GM12874 (cell line): Measurements from ENCODE around the gene RRM1.

ENCODE experiments used
- TF ChIP-seq, protein P1 (sequence below): IDR thresholded peaks from 2 replicates; pipeline ENCODE4 v1.5.1; 2011; ENCODE audit warnings: low read depth, mild to moderate bottlenecking, control low read depth, low read length, moderate library complexity; ENCODE audit not compliant: insufficient read depth

Gene RRM1

DNA sequence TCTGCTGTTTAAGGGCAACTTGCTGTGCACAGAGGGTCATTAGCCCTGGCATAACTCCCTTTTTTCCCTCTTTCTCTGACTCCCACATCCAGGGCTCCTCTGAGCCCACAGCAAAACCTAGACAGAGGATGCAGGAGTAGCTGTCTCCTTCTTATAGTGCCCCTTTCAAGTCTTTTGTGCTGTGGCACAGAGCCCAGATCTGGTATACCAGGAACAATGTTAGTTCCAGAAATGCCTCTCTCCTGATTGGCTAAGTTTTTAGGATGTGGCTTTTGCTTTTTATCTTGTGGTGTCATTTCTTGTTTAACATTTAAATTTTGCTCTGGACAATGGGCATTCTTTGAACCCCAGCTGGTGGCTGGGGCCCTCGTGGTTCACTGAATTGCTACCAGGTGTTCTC, 25.6 kb upstream of the RRM1 start:
- TF ChIP-seq, protein P1, sequence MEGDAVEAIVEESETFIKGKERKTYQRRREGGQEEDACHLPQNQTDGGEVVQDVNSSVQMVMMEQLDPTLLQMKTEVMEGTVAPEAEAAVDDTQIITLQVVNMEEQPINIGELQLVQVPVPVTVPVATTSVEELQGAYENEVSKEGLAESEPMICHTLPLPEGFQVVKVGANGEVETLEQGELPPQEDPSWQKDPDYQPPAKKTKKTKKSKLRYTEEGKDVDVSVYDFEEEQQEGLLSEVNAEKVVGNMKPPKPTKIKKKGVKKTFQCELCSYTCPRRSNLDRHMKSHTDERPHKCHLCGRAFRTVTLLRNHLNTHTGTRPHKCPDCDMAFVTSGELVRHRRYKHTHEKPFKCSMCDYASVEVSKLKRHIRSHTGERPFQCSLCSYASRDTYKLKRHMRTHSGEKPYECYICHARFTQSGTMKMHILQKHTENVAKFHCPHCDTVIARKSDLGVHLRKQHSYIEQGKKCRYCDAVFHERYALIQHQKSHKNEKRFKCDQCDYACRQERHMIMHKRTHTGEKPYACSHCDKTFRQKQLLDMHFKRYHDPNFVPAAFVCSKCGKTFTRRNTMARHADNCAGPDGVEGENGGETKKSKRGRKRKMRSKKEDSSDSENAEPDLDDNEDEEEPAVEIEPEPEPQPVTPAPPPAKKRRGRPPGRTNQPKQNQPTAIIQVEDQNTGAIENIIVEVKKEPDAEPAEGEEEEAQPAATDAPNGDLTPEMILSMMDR, result no peak

DNA sequence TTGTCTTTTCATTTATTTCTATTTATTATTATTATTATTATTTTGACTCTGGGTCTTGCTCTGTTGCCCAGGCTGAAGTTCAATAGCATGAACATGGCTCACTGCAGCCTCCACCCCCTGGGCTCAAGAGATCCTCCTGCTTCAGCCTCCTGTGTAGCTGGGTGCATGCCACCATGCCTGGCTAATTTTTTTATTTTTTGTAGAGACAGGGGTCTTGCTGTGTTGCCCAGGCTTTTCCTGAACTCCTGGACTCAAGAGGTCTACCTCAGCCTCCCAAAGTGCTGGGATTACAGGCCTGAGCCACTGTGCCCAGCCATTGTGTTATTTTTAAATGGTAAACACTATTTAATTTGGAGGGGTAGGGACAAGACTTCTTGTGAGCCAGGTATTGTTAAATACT, 23.3 kb upstream of the RRM1 start:
- TF ChIP-seq, protein P1, result no peak

DNA sequence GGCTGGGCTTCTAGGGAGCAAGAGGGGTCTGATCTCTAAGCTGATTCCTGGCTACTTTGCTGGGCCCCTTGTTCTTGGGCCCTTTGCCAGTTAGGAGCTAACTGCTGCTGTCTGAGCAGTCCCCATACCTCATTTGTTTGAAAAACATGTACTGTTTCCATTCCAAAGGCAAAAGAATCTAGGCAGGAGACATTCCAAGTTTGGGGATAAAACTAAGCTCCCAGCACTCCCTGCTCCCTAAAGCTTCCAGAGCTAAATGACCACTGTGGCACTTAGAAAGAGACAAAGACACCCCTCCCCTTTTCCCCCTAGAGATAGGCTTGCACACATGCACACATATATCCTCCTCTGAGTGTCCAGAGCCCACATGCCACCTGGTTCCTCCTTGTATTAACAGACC, 22.7 kb upstream of the RRM1 start:
- TF ChIP-seq, protein P1, result no peak

DNA sequence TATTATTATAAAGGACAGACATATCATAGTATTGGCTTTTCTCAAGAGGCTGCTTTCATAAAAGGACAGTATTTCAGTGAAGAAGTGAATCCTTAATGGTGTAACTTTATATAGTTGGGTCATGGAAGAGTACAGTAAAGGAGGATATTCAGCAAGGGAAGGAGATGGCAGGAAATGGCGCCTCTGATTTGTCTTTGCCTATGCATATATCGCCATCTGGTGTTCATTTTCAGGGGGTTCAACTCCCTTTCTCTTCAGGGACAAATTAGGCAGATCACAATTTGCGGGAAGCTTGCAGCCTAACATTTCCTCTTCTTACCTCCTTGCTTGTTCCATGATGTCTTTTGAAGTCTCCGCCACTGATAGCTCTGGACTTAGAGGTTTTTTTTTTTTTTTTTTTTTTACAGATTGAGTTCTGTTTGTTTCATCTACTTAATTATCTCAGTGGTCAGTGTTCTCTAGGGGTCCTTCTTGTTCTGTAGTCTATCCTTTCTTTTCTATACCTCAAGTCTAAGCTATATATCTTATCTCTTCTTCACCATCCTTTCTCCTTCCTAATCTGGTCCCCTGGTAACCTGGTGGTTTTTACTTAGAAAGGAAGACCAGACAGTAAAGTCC, 21.8 kb upstream of the RRM1 start:
- TF ChIP-seq, protein P1, result peak; percentile 54

DNA sequence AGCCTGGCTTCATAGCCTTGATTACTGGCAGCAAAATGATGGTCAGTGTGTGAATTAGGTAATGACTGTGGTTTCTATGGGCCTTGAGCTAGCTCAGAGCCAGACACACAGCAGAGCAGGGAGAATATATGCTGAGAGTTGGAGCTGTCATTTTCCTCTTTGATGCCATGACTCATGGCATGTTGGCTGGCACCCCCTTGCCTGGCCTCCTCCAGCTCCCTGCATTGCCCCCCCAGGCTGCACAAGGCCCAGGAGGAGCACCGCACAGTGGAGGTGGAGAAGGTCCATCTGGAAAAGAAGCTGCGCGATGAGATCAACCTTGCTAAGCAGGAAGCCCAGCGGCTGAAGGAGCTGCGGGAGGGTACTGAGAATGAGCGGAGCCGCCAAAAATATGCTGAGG, 20.3 kb upstream of the RRM1 start:
- TF ChIP-seq, protein P1, result no peak

DNA sequence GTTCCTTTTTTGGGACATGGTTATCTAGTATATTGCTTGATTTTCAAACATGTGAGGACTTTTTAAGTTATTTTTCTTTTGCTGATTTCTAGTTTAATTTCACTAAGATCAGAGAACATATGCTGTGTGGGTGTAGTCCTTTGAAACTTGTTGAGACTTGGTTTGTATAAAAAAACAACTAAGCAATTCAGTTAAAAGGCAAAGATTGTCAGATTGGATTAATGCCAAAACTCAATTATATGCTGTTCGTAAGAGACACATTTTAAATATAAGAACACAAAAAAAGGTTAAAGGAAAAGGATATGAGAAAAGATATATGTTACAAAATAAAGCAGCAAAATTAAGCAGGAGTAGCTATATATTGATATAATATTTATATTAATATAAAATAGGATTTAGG, 17.8 kb upstream of the RRM1 start:
- TF ChIP-seq, protein P1, result no peak

DNA sequence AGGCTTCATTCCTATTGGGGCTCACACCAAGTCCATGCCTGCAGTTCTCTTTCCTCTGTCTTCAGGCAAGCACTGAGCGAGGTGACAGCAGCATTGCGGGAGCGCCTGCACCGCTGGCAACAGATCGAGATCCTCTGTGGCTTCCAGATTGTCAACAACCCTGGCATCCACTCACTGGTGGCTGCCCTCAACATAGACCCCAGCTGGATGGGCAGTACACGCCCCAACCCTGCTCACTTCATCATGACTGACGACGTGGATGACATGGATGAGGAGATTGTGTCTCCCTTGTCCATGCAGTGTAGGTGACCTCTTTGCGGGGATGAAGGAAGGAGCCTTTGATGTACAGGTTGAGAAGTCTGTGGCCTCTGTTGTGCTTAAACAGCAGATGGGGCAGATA, 11.4 kb upstream of the RRM1 start:
- TF ChIP-seq, protein P1, result no peak
